Breast epithelium (tissue), 4 donors: ENCODE data around the gene VEGFA. TPM values are rescaled to one million over a fixed set of nuclear protein-coding genes. Genes with fewer than 3 reads are reported as not detected.

Source experiments
- DNase-seq, 2 donors: peaks; one replicate each; pipeline ENCODE4 v3.0.0-alpha.2; 2019; ENCODE audit warnings: low spot score in 2 of 2
- H3K27ac ChIP-seq, 2 donors: fragments of 200-600 bp; sonication (generic) in 1 of 2; one replicate each; pipeline ENCODE4 v1.5.1; 2016 to 2019; ENCODE audit warnings: mild to moderate bottlenecking in 1 of 2
- H3K27me3 ChIP-seq, 2 donors: fragments of 200-600 bp; sonication (generic) in 1 of 2; one replicate each; pipeline versions ENCODE4 v1.5.1 to v1.6.0; 2017 to 2019; ENCODE audit warnings: control low read depth in 1 of 2, mild to moderate bottlenecking in 1 of 2
- H3K36me3 ChIP-seq: fragments of 200-600 bp; one replicate; pipeline ENCODE4 v1.5.1; 2019
- H3K4me1 ChIP-seq, 2 donors: fragments of 200-600 bp; sonication (generic); one replicate each; pipeline ENCODE4 v1.5.1; 2016 to 2019; ENCODE audit warnings: control low read depth in 1 of 2
- H3K4me3 ChIP-seq, 3 donors: fragments of 200-600 bp; sonication (generic); 1 replicate in 2 of 3; 2 replicates in 1 of 3; pipeline ENCODE4 v1.5.1; 2016 to 2019; ENCODE audit warnings: mild to moderate bottlenecking in 3 of 3, moderate library complexity in 2 of 3
- H3K9me3 ChIP-seq, 2 donors: fragments of 200-600 bp; sonication (generic) in 1 of 2; one replicate each; pipeline ENCODE4 v1.5.1; 2016 to 2019; ENCODE audit warnings: control low read depth in 1 of 2
- CTCF ChIP-seq, 3 donors: fragments of 450-650 bp; IDR thresholded peaks; one replicate each; pipeline ENCODE4 v1.5.1; 2016 to 2017; ENCODE audit warnings: antibody characterized with exemption in 3 of 3, mild to moderate bottlenecking in 3 of 3, moderate library complexity in 3 of 3
- POLR2A ChIP-seq: fragments of 450-650 bp; IDR thresholded peaks from one replicate; pipeline ENCODE4 v1.6.1; 2016; ENCODE audit warnings: antibody characterized with exemption, mild to moderate bottlenecking, moderate library complexity
- POLR2AphosphoS5 ChIP-seq, 3 donors: sonication (generic); formaldehyde crosslinking; IDR thresholded peaks; one replicate each; pipeline ENCODE4 v1.6.1; 2017; ENCODE audit warnings: antibody characterized with exemption in 3 of 3
- intact Hi-C: fragments of 100-400 bp; cut with DNase I; formaldehyde crosslinking; loops from one replicate; pipeline ENCODE4 v1.15.1; 2023; ENCODE audit warnings: low total_unique reads
- total RNA-seq, 3 donors: library from RNA; depleted of rRNA; stranded (reverse); fragments of >200 nt; gene quantifications; one replicate each; pipeline ENCODE4 v1.1.0, GENCODE V29; 2016

The VEGFA gene
- total RNA-seq, 3 donors from 2014 or later, result 123 to 230 (median 132) TPM

GRCh38 chr6:43768506-43768860, 1.5 kb upstream of the VEGFA start:
- Histone ChIP-seq H3K36me3 (no peaks in the 10 kb centered on the region), H3K4me1 (peaks cover 0 to 19% of the 10 kb centered on the region in 2 donors), H3K4me3 (no peak overlapping the region), H3K27me3 (no peaks in the 10 kb centered on the region), H3K27ac (peak overlapping the region; percentile 95 to 96), H3K9me3 (no peaks in the 10 kb centered on the region)
- DNase-seq, result no peak
- no peak for TF ChIP-seq POLR2AphosphoS5 (IDR thresholded peaks at IDR 0.05)
- TF ChIP-seq CTCF (IDR thresholded peaks at IDR 0.05), result no peak
- TF ChIP-seq POLR2A, result no peak
- intact Hi-C loops, result loop anchor here (5.0 kb wide), 1 partner anchor 101 kb away; no protein-coding TSS in a partner anchor

GRCh38 chr6:43768983-43769525, 957 bp upstream of the VEGFA start:
- peak overlapping the region in 1 of 3 donors; percentile 76 for H3K4me3 ChIP-seq
- H3K36me3 ChIP-seq, result no peaks in the 10 kb centered on the region
- no peaks in the 10 kb centered on the region for H3K27me3 ChIP-seq
- peak in 1 of 2 donors; percentile 51 for DNase-seq
- peaks cover 0 to 25% of the 10 kb centered on the region in 2 donors for H3K4me1 ChIP-seq
- H3K27ac ChIP-seq, result peak overlapping the region; percentile 95 to 96
- intact Hi-C loops, result loop anchor here (5.0 kb wide), 1 partner anchor 102 kb away; no protein-coding TSS in a partner anchor
- no peak for TF ChIP-seq CTCF (IDR thresholded peaks at IDR 0.05)
- no peak for TF ChIP-seq POLR2AphosphoS5 (IDR thresholded peaks at IDR 0.05)
- no peak for TF ChIP-seq POLR2A
- no peaks in the 10 kb centered on the region for H3K9me3 ChIP-seq

GRCh38 chr6:43770372-43771209, 580 bp downstream of the VEGFA start:
- peak; percentile 52 to 64 for DNase-seq

GRCh38 chr6:43771210-43771857, 1.3 kb downstream of the VEGFA start:
- H3K27me3 ChIP-seq, result no peaks in the 10 kb centered on the region
- DNase-seq, result peak; percentile 67 to 78
- intact Hi-C loops, result no loop called here
- TF ChIP-seq CTCF (IDR thresholded peaks at IDR 0.05) (no peak), POLR2AphosphoS5 (IDR thresholded peaks at IDR 0.05) (peak in 2 of 3 donors; percentile 23 to 44), POLR2A (peak; percentile 42)
- H3K4me1 ChIP-seq, result peaks cover 0 to 43% of the 10 kb centered on the region in 2 donors
- H3K27ac ChIP-seq, result peak overlapping the region; percentile 95 to 96
- H3K4me3 ChIP-seq, result peak overlapping the region; percentile 75 to 93 (median 76)
- H3K9me3 ChIP-seq, result no peaks in the 10 kb centered on the region
- H3K36me3 ChIP-seq, result no peaks in the 10 kb centered on the region

More at GRCh38 chr6:43770372-43771209, 580 bp downstream of the VEGFA start:
- Histone ChIP-seq H3K27ac (peak overlapping the region; percentile 95 to 96), H3K27me3 (no peaks in the 10 kb centered on the region), H3K36me3 (no peaks in the 10 kb centered on the region), H3K4me3 (peak overlapping the region; percentile 75 to 93 (median 76)), H3K4me1 (peaks cover 0 to 40% of the 10 kb centered on the region in 2 donors), H3K9me3 (no peaks in the 10 kb centered on the region)
- intact Hi-C loops, result no loop called here
- TF ChIP-seq CTCF (IDR thresholded peaks at IDR 0.05), result no peak
- TF ChIP-seq POLR2AphosphoS5 (IDR thresholded peaks at IDR 0.05), result peak in 1 of 3 donors; percentile 4
- no peak for TF ChIP-seq POLR2A
